ENCODE measurements around the gene LDB2. TPM values are rescaled to one million over a fixed set of nuclear protein-coding genes. Genes with fewer than 3 reads are reported as not detected.

LDB2 gene
- total and polyA plus RNA-seq, 2 experiments from 2014 or later = 48.6 to 80.1 TPM

GRCh38 chr4:16505267-16505666 is 393.2 kb downstream of the LDB2 start (continued):
- no peak for TF ChIP-seq ZNF462 (CRISPR knock-in tag; IDR thresholded peaks at IDR 0.05)
- no peak for TF ChIP-seq STAT1 (IDR thresholded peaks at IDR 0.05; ENCODE audit: unreplicated experiment)
- TF ChIP-seq REST (IDR thresholded peaks at IDR 0.05; ENCODE audit: unreplicated experiment) = no peak
- TF ChIP-seq JUNB (IDR thresholded peaks at IDR 0.05; ENCODE audit: unreplicated experiment) = no peak
- TF ChIP-seq CTCF (conservative IDR thresholded peaks at IDR 0.05; ENCODE audit: low read depth in 2 of 2) = no peak
